Hepatocyte (in vitro differentiated cells): ENCODE measurements around the gene KIF26B. TPM values are rescaled to one million over a fixed set of nuclear protein-coding genes. Genes with fewer than 3 reads are reported as not detected.
"Not testable (repeated sequence)": the region's sequence is repeated elsewhere in the genome, so short reads cannot be mapped to it uniquely, and the experiment has no call there.

Experiments used
- DNase-seq: peaks from one replicate; pipeline ENCODE4 v3.0.0-alpha.2; 2016; ENCODE audit warnings: low spot score
- H2AFZ ChIP-seq: fragments of 200-600 bp; sonication (generic); 2 replicates; pipeline ENCODE4 v1.6.0; 2016; ENCODE audit warnings: antibody characterized with exemption, mild to moderate bottlenecking
- H3K27ac ChIP-seq: fragments of 200-600 bp; sonication (generic); 2 replicates; pipeline ENCODE4 v1.5.1; 2016; ENCODE audit warnings: mild to moderate bottlenecking
- H3K27me3 ChIP-seq: fragments of 200-600 bp; sonication (generic); 2 replicates; pipeline ENCODE4 v1.6.1; 2016
- H3K36me3 ChIP-seq: fragments of 200-600 bp; sonication (generic); replicated peaks from 2 replicates; pipeline ENCODE4 v1.5.1; 2016; ENCODE audit warnings: low read depth; ENCODE audit not compliant: insufficient read depth
- H3K4me1 ChIP-seq: fragments of 200-600 bp; sonication (generic); 2 replicates; pipeline ENCODE4 v1.5.1; 2016; ENCODE audit warnings: mild to moderate bottlenecking, moderate library complexity; ENCODE audit not compliant: insufficient read depth
- H3K4me2 ChIP-seq: fragments of 200-600 bp; sonication (generic); 2 replicates; pipeline ENCODE4 v1.6.0; 2016
- H3K4me3 ChIP-seq: fragments of 200-600 bp; sonication (generic); 2 replicates; pipeline ENCODE4 v1.5.1; 2016; ENCODE audit warnings: mild to moderate bottlenecking
- H3K79me2 ChIP-seq: fragments of 200-600 bp; sonication (generic); 2 replicates; pipeline ENCODE4 v1.6.0; 2017; ENCODE audit warnings: mild to moderate bottlenecking
- H3K9me2 ChIP-seq: fragments of 200-600 bp; sonication (generic); replicated peaks from 2 replicates; pipeline ENCODE4 v1.6.0; 2017; ENCODE audit warnings: mild to moderate bottlenecking; ENCODE audit not compliant: insufficient read depth
- H3K9me3 ChIP-seq: fragments of 200-600 bp; sonication (generic); 2 replicates; pipeline ENCODE4 v1.5.1; 2016; ENCODE audit warnings: low read depth, mild to moderate bottlenecking
- H4K20me1 ChIP-seq: fragments of 200-600 bp; sonication (generic); 2 replicates; pipeline ENCODE4 v1.6.0; 2016; ENCODE audit warnings: mild to moderate bottlenecking; ENCODE audit not compliant: insufficient read depth, poor library complexity, severe bottlenecking
- CTCF ChIP-seq: fragments of 200-600 bp; sonication (generic); IDR thresholded peaks from 2 replicates; pipeline ENCODE4 v1.5.1; 2016; ENCODE audit warnings: antibody characterized with exemption, mild to moderate bottlenecking; ENCODE audit not compliant: poor library complexity
- EZH2 ChIP-seq: fragments of 200-600 bp; sonication (generic); IDR thresholded peaks from 2 replicates; pipeline ENCODE4 v1.6.1; 2016; ENCODE audit warnings: antibody characterized with exemption, mild to moderate bottlenecking, borderline replicate concordance
- EZH2phosphoT487 ChIP-seq: fragments of 200-600 bp; sonication (generic); IDR thresholded peaks from one replicate; pipeline ENCODE4 v1.6.1; 2018; ENCODE audit warnings: antibody characterized with exemption, mild to moderate bottlenecking, low read depth, moderate library complexity; ENCODE audit not compliant: unreplicated experiment, severe bottlenecking
- WGBS: methylation state at CpG from one replicate; pipeline ENCODE4 v1.1.6; 2016; ENCODE audit warnings: low lambda C conversion rate; ENCODE audit errors: missing lambda C conversion rate; 5-methylcytosine and 5-hydroxymethylcytosine counted together
- polyA plus RNA-seq: library from polyadenylated mRNA; unstranded; fragments of >200 nt; fragmentation: Nextera tagmentation; extraction: Ambion mirVana; gene quantifications from 2 replicates; pipeline ENCODE4 v1.2.1, GENCODE V29; 2016
- total RNA-seq: library from RNA; depleted of rRNA; stranded (reverse); fragments of >200 nt; gene quantifications from 2 replicates; pipeline ENCODE4 v1.2.3, GENCODE V29; 2014

The KIF26B gene
- total and polyA plus RNA-seq, 2 experiments from 2014 or later, result 12.7 to 21.6 TPM

GRCh38 chr1:245319094-245319493 lies 164.3 kb downstream of the KIF26B start:
- no peak for TF ChIP-seq EZH2phosphoT487
- TF ChIP-seq CTCF, result no peak
- no peak for TF ChIP-seq EZH2
- WGBS, result 86% methylated on average over 4 of the region's 4 CpGs
- Histone ChIP-seq H3K79me2 (peaks cover 40% of the 10 kb centered on the region), H3K27ac (no peak overlapping the region), H3K4me1 (peaks cover 8% of the 10 kb centered on the region), H3K36me3 (no peaks in the 10 kb centered on the region), H3K4me3 (no peak overlapping the region), H3K9me2 (no peaks in the 10 kb centered on the region), H3K9me3 (no peaks in the 10 kb centered on the region), H2AFZ (no peak overlapping the region), H3K27me3 (no peaks in the 10 kb centered on the region), H4K20me1 (no peaks in the 10 kb centered on the region), H3K4me2 (no peak overlapping the region)
- no peak for DNase-seq

GRCh38 chr1:245322673-245323072 lies 167.9 kb downstream of the KIF26B start:
- Histone ChIP-seq H3K4me3 (no peak overlapping the region), H3K9me3 (no peaks in the 10 kb centered on the region), H4K20me1 (peaks cover 9% of the 10 kb centered on the region), H3K4me1 (no peaks in the 10 kb centered on the region), H3K9me2 (no peaks in the 10 kb centered on the region), H3K79me2 (peaks cover 40% of the 10 kb centered on the region), H3K27ac (no peak overlapping the region), H2AFZ (no peak overlapping the region), H3K4me2 (no peak overlapping the region), H3K36me3 (no peaks in the 10 kb centered on the region), H3K27me3 (no peaks in the 10 kb centered on the region)
- 56% methylated on average over 4 of the region's 4 CpGs for WGBS
- no peak for DNase-seq
- TF ChIP-seq EZH2, result no peak
- TF ChIP-seq CTCF, result peak; percentile 5

- H3K4me3 ChIP-seq, H3K9me3 ChIP-seq, H3K4me1 ChIP-seq, H3K9me2 ChIP-seq, H4K20me1 ChIP-seq, H3K27ac ChIP-seq, H3K36me3 ChIP-seq, H3K4me2 ChIP-seq, H3K27me3 ChIP-seq, H2AFZ ChIP-seq, DNase-seq: not testable (repeated sequence)
- peaks cover 36% of the 10 kb centered on the region for H3K79me2 ChIP-seq
- WGBS, result 91% methylated on average over 2 of the region's 2 CpGs
These were observed 169.0 kb downstream of the KIF26B start for GRCh38 chr1:245323765-245324164.

GRCh38 chr1:245325922-245326795 lies 171.4 kb downstream of the KIF26B start:
- Histone ChIP-seq H3K4me2 (no peak overlapping the region), H4K20me1 (peaks cover 9% of the 10 kb centered on the region)

More at GRCh38 chr1:245325922-245326795, 171.4 kb downstream of the KIF26B start:
- Histone ChIP-seq H3K27me3 (no peaks in the 10 kb centered on the region), H3K4me3 (no peak overlapping the region), H3K9me3 (no peaks in the 10 kb centered on the region), H3K27ac (no peak overlapping the region), H3K4me1 (no peaks in the 10 kb centered on the region), H2AFZ (no peak overlapping the region), H3K79me2 (peaks cover 40% of the 10 kb centered on the region), H3K9me2 (no peaks in the 10 kb centered on the region), H3K36me3 (no peaks in the 10 kb centered on the region)
- DNase-seq, result no peak
- TF ChIP-seq CTCF, result no peak
- TF ChIP-seq EZH2, result no peak
- TF ChIP-seq EZH2phosphoT487, result no peak
- WGBS, result 87% methylated on average over 16 of the region's 16 CpGs
